ENCODE measurements around the gene EIF3F.

Gene EIF3F

DNA sequence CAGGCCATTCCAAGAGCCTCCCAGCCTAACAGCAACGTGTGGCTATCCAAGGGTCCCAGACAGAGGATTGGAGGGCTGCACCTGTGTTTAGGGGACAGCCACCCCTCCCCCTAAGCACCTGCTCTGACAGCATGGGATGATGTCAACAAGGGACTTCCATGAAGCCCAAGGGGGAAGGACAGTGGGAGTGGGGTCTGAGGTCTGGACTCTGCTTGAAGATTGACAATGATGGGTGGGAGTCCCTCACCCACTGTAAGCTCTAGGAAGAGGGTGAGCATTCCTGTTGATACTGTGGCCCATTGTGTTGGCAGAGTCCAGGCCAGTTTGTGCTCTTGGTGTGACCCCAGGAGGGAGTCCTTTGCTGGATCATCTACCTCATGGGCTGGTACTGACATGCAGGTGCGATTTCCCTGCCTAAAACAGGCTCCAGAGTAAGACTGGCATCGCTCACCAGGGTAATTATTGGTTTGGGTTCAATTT, 47.0 kb downstream of the EIF3F start:
- no CpG with 5 or more reads among the region's 3 CpGs for WGBS (ENCODE audit: extremely low coverage, insufficient coverage, low lambda C conversion rate)
- Histone ChIP-seq H3K4me1 (ENCODE audit: control insufficient read depth, low read depth, low read length) (no peaks in the 10 kb centered on the region), H3K23ac (ENCODE audit: low read length) (no peak overlapping the region), H3K4ac (ENCODE audit: low read depth, low read length) (no peak overlapping the region), H3K27me3 (ENCODE audit: insufficient read depth, low read length, poor library complexity) (no peaks in the 10 kb centered on the region), H3K56ac (ENCODE audit: low read length) (no peak overlapping the region), H3K4me2 (ENCODE audit: low read length) (no peak overlapping the region), H2BK5ac (ENCODE audit: low read length) (no peak overlapping the region), H3K9ac (ENCODE audit: low read length) (no peak overlapping the region), H3K4me3 (ENCODE audit: low read length) (no peak overlapping the region), H3K36me3 (ENCODE audit: control insufficient read depth, insufficient read depth, low read length) (no peaks in the 10 kb centered on the region), H2AK5ac (ENCODE audit: low read length) (no peak overlapping the region), H2BK15ac (replicated peaks; ENCODE audit: low read depth) (no peak overlapping the region), H4K5ac (ENCODE audit: low read length) (no peak overlapping the region), H3K79me1 (ENCODE audit: low read length) (no peaks in the 10 kb centered on the region), H3K27ac (ENCODE audit: low read depth, low read length) (no peak overlapping the region), H2BK120ac (ENCODE audit: low read depth, low read length) (no peak overlapping the region), H3K79me2 (ENCODE audit: control insufficient read depth, insufficient read depth, low read length) (no peaks in the 10 kb centered on the region), H3K18ac (ENCODE audit: low read length) (no peak overlapping the region), H4K8ac (ENCODE audit: low read depth, low read length) (no peak overlapping the region)
- DNase-seq, result no peak

DNA sequence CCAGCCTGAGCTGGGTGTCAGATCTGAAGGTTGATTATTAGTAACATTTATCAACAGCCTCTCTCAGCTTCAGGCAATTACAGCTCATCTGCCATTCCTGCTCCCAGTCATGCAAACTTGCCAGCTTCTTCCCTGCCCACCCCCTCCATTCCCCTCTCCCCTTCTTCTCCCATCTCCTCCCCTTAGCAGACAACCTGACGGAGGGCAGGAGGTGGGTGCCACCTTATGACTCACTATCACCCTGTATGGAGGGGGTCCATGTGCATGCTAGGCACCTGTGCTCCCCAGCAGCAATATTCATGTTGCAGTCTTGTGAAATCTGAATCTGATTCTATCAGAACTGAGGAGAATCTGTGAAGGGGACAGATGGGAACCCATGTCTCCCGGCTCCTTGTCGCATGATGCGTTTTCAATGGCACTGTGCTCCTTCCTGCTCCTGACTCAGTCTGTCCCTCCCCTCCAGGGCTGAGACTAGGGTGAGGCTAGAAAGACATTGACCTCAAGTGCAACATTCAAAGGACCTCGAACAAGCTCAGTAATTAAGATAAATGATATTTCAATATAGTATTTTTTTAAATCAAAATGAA, 47.6 kb downstream of the EIF3F start:
- H4K5ac ChIP-seq (ENCODE audit: low read length), result no peak overlapping the region
- H3K27ac ChIP-seq (ENCODE audit: low read depth, low read length), result no peak overlapping the region
- WGBS (ENCODE audit: extremely low coverage, insufficient coverage, low lambda C conversion rate), result no CpG with 5 or more reads among the region's 5 CpGs
- H3K79me1 ChIP-seq (ENCODE audit: low read length), result no peaks in the 10 kb centered on the region
- no peak overlapping the region for H2BK120ac ChIP-seq (ENCODE audit: low read depth, low read length)
- no peak overlapping the region for H2BK5ac ChIP-seq (ENCODE audit: low read length)
- DNase-seq, result no peak
- no peak overlapping the region for H3K4ac ChIP-seq (ENCODE audit: low read depth, low read length)
- no peak overlapping the region for H3K56ac ChIP-seq (ENCODE audit: low read length)
- no peak overlapping the region for H2BK15ac ChIP-seq (replicated peaks; ENCODE audit: low read depth)
- H3K36me3 ChIP-seq (ENCODE audit: control insufficient read depth, insufficient read depth, low read length), result no peaks in the 10 kb centered on the region
- H3K9ac ChIP-seq (ENCODE audit: low read length), result no peak overlapping the region
- no peaks in the 10 kb centered on the region for H3K4me1 ChIP-seq (ENCODE audit: control insufficient read depth, low read depth, low read length)
- H3K79me2 ChIP-seq (ENCODE audit: control insufficient read depth, insufficient read depth, low read length), result no peaks in the 10 kb centered on the region
- H2AK5ac ChIP-seq (ENCODE audit: low read length), result no peak overlapping the region
- H4K8ac ChIP-seq (ENCODE audit: low read depth, low read length), result no peak overlapping the region
- H3K23ac ChIP-seq (ENCODE audit: low read length), result no peak overlapping the region
- no peak overlapping the region for H3K4me2 ChIP-seq (ENCODE audit: low read length)
- no peak overlapping the region for H3K4me3 ChIP-seq (ENCODE audit: low read length)
- H3K18ac ChIP-seq (ENCODE audit: low read length), result no peak overlapping the region
- no peaks in the 10 kb centered on the region for H3K27me3 ChIP-seq (ENCODE audit: insufficient read depth, low read length, poor library complexity)

DNA sequence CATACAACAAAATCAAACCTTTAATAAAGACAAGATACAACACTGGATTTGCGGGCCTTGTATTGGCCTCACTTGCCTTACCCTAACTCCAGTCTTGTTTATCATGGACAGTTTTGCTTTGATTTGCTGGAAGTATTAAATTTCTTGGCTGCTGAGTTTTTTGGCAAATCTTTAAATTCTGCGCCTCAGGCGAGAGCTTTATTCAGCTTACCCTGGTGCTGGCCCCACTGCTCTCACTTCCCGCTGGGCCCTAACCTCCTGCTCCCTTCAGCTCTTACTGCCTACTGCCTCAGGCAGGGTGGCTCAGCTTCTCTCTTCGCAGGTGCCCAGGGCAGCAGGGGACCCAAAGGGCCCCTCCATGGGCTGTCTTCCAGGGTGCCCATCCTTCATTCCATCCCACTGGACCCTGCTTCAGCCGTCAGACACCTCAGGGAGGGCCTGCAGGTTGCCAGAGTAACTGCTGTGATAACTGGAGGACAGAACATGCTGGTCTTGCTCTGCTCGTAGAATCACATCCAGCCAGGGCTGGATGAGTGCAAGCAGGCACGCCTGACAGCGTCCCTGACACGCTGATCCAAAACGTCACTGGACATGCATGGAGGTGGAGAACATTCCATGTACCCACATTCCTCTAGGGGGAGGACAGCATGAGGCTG, 48.2 kb downstream of the EIF3F start:
- H3K9ac ChIP-seq (ENCODE audit: low read length), result no peak overlapping the region
- H3K23ac ChIP-seq (ENCODE audit: low read length), result no peak overlapping the region
- WGBS (ENCODE audit: extremely low coverage, insufficient coverage, low lambda C conversion rate), result no CpG with 5 or more reads among the region's 11 CpGs

DNA sequence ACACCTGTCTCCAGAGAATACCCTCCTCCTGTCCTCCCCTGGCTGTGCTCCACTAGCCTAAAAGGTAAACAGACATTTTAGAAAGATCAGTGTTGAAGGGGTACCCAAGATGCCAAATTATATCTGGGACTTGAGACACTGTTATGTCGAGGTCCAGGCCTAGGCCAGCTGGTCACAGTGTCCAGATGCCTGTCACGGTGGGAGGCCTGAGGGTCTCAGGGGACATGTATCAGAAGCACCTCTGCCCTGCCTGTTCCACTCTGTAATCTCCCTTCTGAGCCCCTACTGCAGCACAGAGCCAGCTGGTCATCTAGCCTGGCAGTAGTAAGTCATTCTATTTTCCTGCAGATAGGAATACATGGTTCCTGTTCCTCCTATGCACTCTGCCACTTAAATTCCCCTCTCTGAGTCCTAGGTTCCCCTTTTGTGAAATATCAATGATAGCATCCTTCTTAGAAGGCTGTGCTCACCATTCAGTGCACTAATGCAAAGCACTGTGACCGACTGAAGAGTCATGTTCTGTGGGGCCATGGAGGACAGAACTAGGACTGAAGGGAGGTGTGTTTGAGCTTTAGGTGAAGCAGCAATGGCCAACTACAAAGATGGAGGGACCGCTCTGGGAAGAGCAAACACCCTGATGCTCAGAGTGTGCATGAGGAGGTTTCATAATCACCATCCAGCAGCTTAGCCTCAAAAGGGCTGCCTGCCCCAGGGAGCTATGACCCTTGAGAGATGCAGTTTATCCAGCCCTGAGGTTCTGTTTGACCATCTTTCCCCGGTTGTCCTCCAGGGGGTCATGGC, 49.1 kb downstream of the EIF3F start:
- no peak overlapping the region for H3K23ac ChIP-seq (ENCODE audit: low read length)
- no peak overlapping the region for H2AK5ac ChIP-seq (ENCODE audit: low read length)
- H4K5ac ChIP-seq (ENCODE audit: low read length), result no peak overlapping the region
- no peak overlapping the region for H4K8ac ChIP-seq (ENCODE audit: low read depth, low read length)
- no peak overlapping the region for H3K4ac ChIP-seq (ENCODE audit: low read depth, low read length)
- no peak overlapping the region for H3K4me2 ChIP-seq (ENCODE audit: low read length)
- no peak overlapping the region for H3K9ac ChIP-seq (ENCODE audit: low read length)
- no peak overlapping the region for H2BK5ac ChIP-seq (ENCODE audit: low read length)
- H3K79me2 ChIP-seq (ENCODE audit: control insufficient read depth, insufficient read depth, low read length), result no peaks in the 10 kb centered on the region
- H3K4me1 ChIP-seq (ENCODE audit: control insufficient read depth, low read depth, low read length), result no peaks in the 10 kb centered on the region
- no peaks in the 10 kb centered on the region for H3K27me3 ChIP-seq (ENCODE audit: insufficient read depth, low read length, poor library complexity)
- no peak for DNase-seq
- no peak overlapping the region for H3K56ac ChIP-seq (ENCODE audit: low read length)
- H3K36me3 ChIP-seq (ENCODE audit: control insufficient read depth, insufficient read depth, low read length), result no peaks in the 10 kb centered on the region
- no CpG with 5 or more reads among the region's 5 CpGs for WGBS (ENCODE audit: extremely low coverage, insufficient coverage, low lambda C conversion rate)
- no peak overlapping the region for H3K18ac ChIP-seq (ENCODE audit: low read length)
- H2BK15ac ChIP-seq (replicated peaks; ENCODE audit: low read depth), result no peak overlapping the region
- no peak overlapping the region for H2BK120ac ChIP-seq (ENCODE audit: low read depth, low read length)
- H3K79me1 ChIP-seq (ENCODE audit: low read length), result no peaks in the 10 kb centered on the region
- no peak overlapping the region for H3K27ac ChIP-seq (ENCODE audit: low read depth, low read length)
- H3K4me3 ChIP-seq (ENCODE audit: low read length), result no peak overlapping the region

More for the DNA sequence above, 48.2 kb downstream of the EIF3F start:
- no peaks in the 10 kb centered on the region for H3K4me1 ChIP-seq (ENCODE audit: control insufficient read depth, low read depth, low read length)
- no peak overlapping the region for H3K18ac ChIP-seq (ENCODE audit: low read length)
- no peak overlapping the region for H2BK120ac ChIP-seq (ENCODE audit: low read depth, low read length)
- no peak overlapping the region for H2BK15ac ChIP-seq (replicated peaks; ENCODE audit: low read depth)
- H4K8ac ChIP-seq (ENCODE audit: low read depth, low read length), result no peak overlapping the region
- no peak overlapping the region for H3K4ac ChIP-seq (ENCODE audit: low read depth, low read length)
- no peaks in the 10 kb centered on the region for H3K36me3 ChIP-seq (ENCODE audit: control insufficient read depth, insufficient read depth, low read length)
- no peak overlapping the region for H3K56ac ChIP-seq (ENCODE audit: low read length)
- H3K4me2 ChIP-seq (ENCODE audit: low read length), result no peak overlapping the region
- H3K27ac ChIP-seq (ENCODE audit: low read depth, low read length), result no peak overlapping the region
- H4K5ac ChIP-seq (ENCODE audit: low read length), result no peak overlapping the region
- no peak for DNase-seq
- H2AK5ac ChIP-seq (ENCODE audit: low read length), result no peak overlapping the region
- H3K79me2 ChIP-seq (ENCODE audit: control insufficient read depth, insufficient read depth, low read length), result no peaks in the 10 kb centered on the region
- H3K4me3 ChIP-seq (ENCODE audit: low read length), result no peak overlapping the region
- no peak overlapping the region for H2BK5ac ChIP-seq (ENCODE audit: low read length)
- H3K27me3 ChIP-seq (ENCODE audit: insufficient read depth, low read length, poor library complexity), result no peaks in the 10 kb centered on the region
- no peaks in the 10 kb centered on the region for H3K79me1 ChIP-seq (ENCODE audit: low read length)

DNA sequence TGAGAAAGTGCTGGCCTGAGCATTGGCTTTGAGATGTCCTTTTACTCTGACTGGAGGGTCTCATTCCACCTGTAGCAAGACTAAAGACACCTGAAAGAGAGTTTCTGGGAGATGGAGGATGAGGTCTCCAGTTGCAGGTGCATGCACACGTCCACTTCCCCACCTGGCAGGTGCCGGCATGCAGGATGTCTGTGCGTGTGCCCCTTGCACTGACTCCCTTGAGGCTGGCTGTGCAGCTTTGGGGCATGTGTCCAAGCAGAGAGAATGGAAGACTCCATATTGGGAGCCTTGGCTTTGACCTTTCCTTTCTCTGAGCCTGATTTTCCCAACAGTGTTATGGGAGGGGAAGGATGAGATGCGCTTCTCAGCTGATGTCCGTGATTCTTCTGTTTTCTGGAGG, 49.8 kb downstream of the EIF3F start:
- Histone ChIP-seq H3K56ac (ENCODE audit: low read length) (no peak overlapping the region), H2BK120ac (ENCODE audit: low read depth, low read length) (no peak overlapping the region), H2BK5ac (ENCODE audit: low read length) (no peak overlapping the region), H3K18ac (ENCODE audit: low read length) (no peak overlapping the region), H3K9ac (ENCODE audit: low read length) (no peak overlapping the region), H3K4me2 (ENCODE audit: low read length) (no peak overlapping the region), H2AK5ac (ENCODE audit: low read length) (no peak overlapping the region), H3K4me3 (ENCODE audit: low read length) (no peak overlapping the region), H3K4me1 (ENCODE audit: control insufficient read depth, low read depth, low read length) (no peaks in the 10 kb centered on the region), H3K4ac (ENCODE audit: low read depth, low read length) (no peak overlapping the region), H4K5ac (ENCODE audit: low read length) (no peak overlapping the region), H2BK15ac (replicated peaks; ENCODE audit: low read depth) (no peak overlapping the region), H3K36me3 (ENCODE audit: control insufficient read depth, insufficient read depth, low read length) (no peaks in the 10 kb centered on the region), H4K8ac (ENCODE audit: low read depth, low read length) (no peak overlapping the region), H3K27me3 (ENCODE audit: insufficient read depth, low read length, poor library complexity) (no peaks in the 10 kb centered on the region), H3K79me1 (ENCODE audit: low read length) (no peaks in the 10 kb centered on the region), H3K27ac (ENCODE audit: low read depth, low read length) (no peak overlapping the region), H3K23ac (ENCODE audit: low read length) (no peak overlapping the region), H3K79me2 (ENCODE audit: control insufficient read depth, insufficient read depth, low read length) (no peaks in the 10 kb centered on the region)
- no CpG with 5 or more reads among the region's 5 CpGs for WGBS (ENCODE audit: extremely low coverage, insufficient coverage, low lambda C conversion rate)
- DNase-seq, result no peak

Data from mesendoderm (in vitro differentiated cells).